ENCODE results near the gene MYO5B. TPM values are rescaled to one million over a fixed set of nuclear protein-coding genes. Genes with fewer than 3 reads are reported as not detected.

Gene MYO5B
- total RNA-seq, 4 donors from 2014 or later: 0.63 to 31.0 (median 13.0) TPM

- no peak for ATAC-seq (ENCODE audit: low FRiP score)
- DNase-seq (ENCODE audit: low spot score): no peak
- no peak for TF ChIP-seq CTCF (IDR thresholded peaks at IDR 0.05)
Observed at GRCh38 chr18:49886891-49887764, 307.8 kb downstream of the MYO5B start.

- DNase-seq (ENCODE audit: low spot score) (no peak), ATAC-seq (ENCODE audit: low FRiP score) (no peak)
- no peak for TF ChIP-seq CTCF (IDR thresholded peaks at IDR 0.05)
Observed at GRCh38 chr18:49884959-49885358, 310.0 kb downstream of the MYO5B start.

- no peak for TF ChIP-seq CTCF (IDR thresholded peaks at IDR 0.05)
- ATAC-seq (ENCODE audit: low FRiP score): no peak
- DNase-seq (ENCODE audit: low spot score): no peak
Observed at GRCh38 chr18:49884465-49884864, 310.5 kb downstream of the MYO5B start.

- ATAC-seq (ENCODE audit: low FRiP score) (no peak), DNase-seq (ENCODE audit: low spot score) (no peak)
- no peak for TF ChIP-seq CTCF (IDR thresholded peaks at IDR 0.05)
Observed at GRCh38 chr18:49880661-49881060, 314.3 kb downstream of the MYO5B start.

- ATAC-seq (ENCODE audit: low FRiP score) (no peak), DNase-seq (ENCODE audit: low spot score) (no peak)
- no peak for TF ChIP-seq CTCF (IDR thresholded peaks at IDR 0.05)
Observed at GRCh38 chr18:49879271-49879580, 315.7 kb downstream of the MYO5B start.

GRCh38 chr18:49878567-49879270 is 316.2 kb downstream of the MYO5B start:
- DNase-seq (ENCODE audit: low spot score) (no peak), ATAC-seq (ENCODE audit: low FRiP score) (peak; percentile 58)
- TF ChIP-seq CTCF (IDR thresholded peaks at IDR 0.05): no peak

GRCh38 chr18:49878015-49878414 is 316.9 kb downstream of the MYO5B start:
- DNase-seq (ENCODE audit: low spot score): no peak
- ATAC-seq (ENCODE audit: low FRiP score): no peak
- TF ChIP-seq CTCF (IDR thresholded peaks at IDR 0.05): no peak

Data from omental fat pad (tissue), 4 donors.